Stimulated activated CD4-positive, alpha-beta T cell treated with anti-CD3 and anti-CD28 coated beads, Interleukin-12 subunit alpha, Interleukin-12 subunit beta, amount 100 ng/mL, for 48 hours (primary cell): Measurements from ENCODE around the gene MZF1.
"Not testable (repeated sequence)": the region's sequence is repeated elsewhere in the genome, so short reads cannot be mapped to it uniquely, and the experiment has no call there.

Experiments used
- DNase-seq, 3 donors: peaks; one replicate each; pipeline ENCODE4 v3.0.0-alpha.2; 2020; ENCODE audit warnings: low read depth in 2 of 3, low spot score in 1 of 3

Gene MZF1

DNA sequence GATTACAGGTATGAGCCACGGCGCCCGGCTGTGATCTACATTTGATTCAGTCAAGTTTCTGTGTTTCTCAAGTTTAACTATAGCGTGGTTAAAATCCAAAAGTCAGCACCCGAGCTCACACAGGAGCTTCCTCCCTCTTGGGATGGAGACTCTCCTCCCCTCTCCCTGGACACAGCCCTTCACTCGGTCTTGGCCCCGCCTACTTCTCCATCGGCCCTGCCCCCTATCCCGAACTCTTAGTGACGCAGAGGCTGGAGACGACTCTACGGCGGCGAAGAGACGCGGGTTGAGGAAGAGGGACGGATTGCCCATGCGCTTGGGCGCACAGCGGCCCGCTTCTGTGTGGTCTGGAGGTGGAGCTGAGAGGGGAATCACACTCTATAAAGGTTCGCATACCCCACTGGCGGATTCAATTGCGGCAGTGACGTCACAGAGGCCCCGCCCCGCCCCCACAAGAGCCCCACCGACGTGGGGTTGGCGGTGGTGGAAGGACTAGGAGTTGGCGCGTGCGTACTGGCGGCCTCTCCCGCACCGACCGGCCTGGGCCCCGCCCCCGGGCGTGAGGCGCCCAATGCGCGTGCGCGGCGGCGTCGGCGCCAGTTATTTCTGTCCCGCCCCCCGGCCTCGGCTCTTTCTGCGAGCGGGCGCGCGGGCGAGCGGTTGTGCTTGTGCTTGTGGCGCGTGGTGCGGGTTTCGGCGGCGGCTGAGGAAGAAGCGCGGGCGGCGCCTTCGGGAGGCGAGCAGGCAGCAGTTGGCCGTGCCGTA, 29.1 kb downstream of the MZF1 start, which contains the start of gene TRIM28:
Gene TRIM28 (plus strand): TSS at position 239 of the 765 bp plus-strand sequence. CDS start 694 bp downstream, outside the sequence.
- peak; percentile 100 for DNase-seq

DNA sequence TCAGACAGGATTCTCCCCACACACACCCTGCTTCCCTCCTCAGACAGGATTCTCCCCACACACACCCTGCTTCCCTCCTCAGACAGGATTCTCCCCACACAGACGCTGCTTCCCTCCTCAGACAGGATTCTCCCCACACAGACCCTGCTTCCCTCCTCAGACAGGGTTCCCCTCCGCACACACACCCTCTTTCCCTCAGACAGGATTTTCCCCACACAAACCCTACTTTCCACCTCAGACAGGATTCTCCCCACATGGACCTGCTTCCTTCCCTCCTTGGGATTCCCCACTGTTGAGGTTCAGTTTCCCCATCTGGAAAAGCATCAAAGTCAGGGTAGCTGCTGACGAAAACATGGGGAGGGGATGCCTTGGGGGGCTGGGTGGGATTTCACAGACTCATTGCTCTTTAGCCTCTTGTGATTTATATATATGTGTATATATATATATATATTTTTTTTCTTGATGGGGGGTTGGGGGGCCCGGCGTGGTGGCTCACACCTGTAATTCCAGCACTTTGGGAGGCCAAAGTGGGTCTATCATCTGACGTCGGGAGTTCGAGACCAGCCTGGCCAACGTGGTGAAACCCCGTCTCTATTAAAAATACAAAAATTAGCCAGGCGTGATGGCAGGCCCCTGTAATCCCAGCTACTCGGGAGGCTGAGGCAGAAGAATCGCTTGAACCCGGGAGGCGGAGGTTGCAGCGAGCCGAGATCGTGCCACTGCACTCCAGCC, 30.3 kb downstream of the MZF1 start:
- not testable (repeated sequence) for DNase-seq

- not testable (repeated sequence) for DNase-seq
Measured at GRCh38 chr19:58539169-58539559, 34.0 kb downstream of the MZF1 start.

DNA sequence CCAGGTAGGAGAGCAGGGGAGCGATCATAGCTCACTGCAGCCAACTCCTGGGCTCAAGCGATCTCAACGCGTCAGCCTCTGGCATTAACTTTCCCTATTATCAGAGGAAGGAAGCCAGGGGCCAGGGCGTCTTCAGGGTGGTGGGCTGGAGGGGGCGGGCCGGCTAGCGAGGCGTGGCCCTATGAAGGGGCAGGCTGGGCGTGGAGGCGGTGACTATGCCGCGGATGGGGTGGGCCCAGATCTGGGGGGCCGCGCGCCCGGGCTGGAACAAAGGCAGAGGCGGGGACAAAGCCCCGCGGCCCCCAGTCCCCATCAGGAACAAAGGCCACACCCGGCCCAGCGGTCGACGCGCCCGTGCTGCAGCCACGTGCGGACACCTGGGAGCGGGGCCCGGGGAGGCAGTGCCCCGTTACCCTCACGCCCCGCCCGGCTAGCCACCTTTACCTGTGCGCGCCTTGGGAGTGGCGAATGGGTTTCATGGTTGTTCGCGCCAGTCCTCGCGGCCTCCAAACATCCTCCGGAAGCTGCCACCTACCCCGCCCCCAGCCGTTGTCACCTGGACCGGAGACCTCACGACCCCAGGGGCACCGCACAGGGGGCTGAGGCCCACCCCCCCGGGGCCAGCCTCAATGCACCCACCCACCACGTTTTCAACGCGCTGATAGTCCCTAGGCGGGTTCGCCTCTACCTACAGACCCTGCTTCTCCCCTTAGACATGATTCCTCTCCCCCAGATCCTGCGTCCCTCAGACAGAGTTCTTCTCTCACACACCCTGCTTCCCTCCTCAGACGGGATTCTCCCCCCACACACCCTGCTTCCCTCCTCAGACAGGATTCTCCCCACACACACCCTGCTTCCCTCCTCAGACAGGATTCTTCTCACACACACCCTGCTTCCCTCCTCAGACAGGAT, 34.6 kb downstream of the MZF1 start:
- no peak for DNase-seq

GRCh38 chr19:58536852-58537798, 36.0 kb downstream of the MZF1 start:
- DNase-seq = no peak

GRCh38 chr19:58535857-58536256, 37.3 kb downstream of the MZF1 start:
- DNase-seq = no peak

DNA sequence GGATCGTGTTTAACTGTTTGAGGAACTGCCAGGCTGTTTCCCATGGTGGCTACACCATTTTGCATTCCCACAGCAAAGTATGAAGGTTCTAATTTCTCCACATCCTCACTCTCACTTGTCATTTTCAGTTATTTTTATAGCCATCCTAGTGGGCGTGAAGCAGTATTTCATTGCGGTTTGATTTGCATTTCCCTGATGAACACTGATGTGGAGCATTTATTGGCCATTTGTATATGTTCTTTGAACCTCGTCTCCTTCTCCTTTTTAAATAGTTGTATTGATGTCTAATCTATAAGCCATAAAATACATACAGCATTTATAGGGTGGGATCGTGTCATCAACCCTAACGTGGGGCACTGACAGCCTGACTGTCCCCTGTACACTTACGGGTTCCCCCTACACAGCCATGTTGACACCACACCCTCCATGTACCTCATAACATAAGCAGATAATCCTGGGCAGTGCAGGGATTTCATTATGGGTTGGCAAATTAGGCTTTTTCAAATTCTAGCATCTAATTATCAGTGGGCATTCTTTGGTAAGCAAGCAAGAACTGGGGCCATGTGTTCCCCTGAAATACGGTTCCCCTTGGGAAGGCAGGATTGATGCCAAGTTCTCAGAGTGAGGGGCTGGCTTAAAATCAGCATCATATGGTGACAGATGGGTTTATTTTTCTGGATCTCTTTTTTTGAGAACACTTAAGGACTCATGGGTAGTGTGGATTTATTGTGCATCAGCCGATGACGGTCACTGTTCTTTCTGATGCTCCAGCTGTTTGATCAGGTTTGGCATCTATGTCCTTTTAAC, 41.9 kb downstream of the MZF1 start:
- no peak for DNase-seq

DNA sequence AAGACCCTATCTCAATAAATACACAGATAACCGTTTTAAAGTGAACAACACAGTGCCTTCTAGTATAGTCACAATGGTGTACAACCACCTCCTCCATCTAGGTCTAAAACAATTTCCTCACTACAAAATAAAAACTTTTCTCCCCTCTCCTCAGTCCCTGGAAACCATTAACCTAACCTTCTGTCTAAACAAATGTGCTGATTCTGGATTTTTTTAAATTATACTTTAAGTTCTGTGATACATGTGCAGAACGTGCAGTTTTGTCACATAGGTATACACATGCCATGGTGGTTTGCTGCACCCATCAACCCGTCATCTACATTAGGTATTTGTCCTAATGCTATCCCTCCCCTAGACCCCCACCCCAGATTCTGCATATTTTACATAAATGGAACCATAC, 43.7 kb downstream of the MZF1 start:
- no peak for DNase-seq

DNA sequence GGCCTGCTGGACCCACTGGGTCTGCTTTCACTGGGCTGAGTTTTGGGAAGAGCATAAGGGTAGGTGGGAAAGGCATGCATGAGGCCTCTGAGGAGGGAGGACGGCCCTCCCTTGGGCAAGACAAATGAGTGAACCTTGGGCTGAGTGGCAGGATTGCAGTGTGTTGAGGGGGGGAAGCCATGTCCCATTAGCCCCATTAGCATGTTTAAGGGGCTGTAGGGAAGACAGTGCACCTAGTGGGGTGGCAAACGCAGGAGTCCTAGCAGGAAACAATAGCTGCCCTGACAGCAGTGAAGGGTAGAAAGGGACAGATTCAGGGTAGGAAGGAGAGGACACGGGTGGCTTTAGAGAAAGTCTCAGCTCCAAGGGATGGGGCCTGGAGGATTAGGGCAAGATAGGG, 50.4 kb downstream of the MZF1 start:
- DNase-seq = no peak

- no peak for DNase-seq
Measured at GRCh38 chr19:58521651-58522050, 51.5 kb downstream of the MZF1 start.

DNA sequence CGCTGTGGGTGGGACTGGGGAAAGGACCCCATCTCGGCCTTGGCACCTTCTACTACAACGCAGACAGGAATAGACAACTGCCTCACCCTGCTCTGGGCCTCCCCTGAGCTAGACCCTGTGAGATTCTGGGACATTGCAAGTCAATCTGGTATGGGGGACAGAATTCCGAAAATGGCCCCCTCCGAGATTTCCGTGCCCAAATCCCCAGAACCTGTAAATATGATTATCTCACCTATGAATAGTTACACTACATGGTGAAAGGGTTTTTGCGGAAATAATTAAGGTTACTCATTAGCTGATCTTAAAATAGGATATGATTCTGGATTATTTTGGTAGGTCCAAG, 52.9 kb downstream of the MZF1 start:
- no peak for DNase-seq

DNA sequence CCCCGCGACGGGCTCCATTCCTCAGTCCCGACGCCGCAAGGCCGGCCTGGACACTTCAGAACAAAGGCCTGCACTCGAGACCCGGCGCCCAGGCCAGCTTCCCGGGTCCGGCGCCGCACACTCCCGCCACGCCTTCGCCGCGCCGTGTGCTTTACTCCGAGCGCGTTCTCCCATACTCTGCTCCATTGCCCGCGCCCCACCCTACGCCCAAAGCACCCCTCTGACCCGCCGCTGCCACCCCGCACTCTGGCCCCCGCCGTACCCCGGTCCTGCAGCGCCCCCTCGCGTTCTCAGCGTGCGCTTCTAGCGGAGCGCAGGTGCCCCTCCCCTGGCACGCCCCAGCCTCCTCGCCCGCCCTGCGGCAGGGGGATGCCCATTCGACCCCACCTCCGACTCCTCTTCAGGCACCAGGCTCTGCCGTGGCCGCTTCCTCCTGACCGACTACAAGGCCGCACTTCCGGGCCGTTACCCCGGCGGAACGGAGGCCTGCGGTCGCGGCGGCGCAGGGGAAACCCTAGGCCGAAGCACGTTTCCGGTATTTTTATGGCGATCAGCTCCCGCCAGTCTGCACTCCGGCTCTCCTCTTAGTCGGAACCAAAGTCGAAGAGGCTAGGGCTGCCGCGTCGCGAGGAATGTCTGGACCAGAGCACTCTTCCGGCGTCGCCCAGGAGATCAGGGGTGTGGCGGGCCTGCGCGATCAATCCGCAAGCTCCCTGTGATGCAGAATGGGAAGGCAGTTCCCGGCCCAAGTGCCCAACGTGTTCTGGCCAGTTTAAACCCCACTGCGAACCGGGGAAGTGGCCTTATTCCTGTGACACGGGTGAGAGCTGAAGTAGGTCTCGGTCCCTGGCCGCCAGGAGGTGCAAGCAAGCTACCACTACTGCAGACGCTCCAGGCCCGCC, 53.5 kb downstream of the MZF1 start, which contains the start of gene ZBTB45:
Gene ZBTB45 (minus strand): TSS at position 456 of the 902 bp plus-strand sequence. CDS start 2,137 bp downstream, outside the sequence.
- DNase-seq = peak; percentile 88 to 93 (median 88)

GRCh38 chr19:58519087-58519354, 54.1 kb downstream of the MZF1 start:
- peak in 1 of 3 donors; percentile 51 for DNase-seq

DNA sequence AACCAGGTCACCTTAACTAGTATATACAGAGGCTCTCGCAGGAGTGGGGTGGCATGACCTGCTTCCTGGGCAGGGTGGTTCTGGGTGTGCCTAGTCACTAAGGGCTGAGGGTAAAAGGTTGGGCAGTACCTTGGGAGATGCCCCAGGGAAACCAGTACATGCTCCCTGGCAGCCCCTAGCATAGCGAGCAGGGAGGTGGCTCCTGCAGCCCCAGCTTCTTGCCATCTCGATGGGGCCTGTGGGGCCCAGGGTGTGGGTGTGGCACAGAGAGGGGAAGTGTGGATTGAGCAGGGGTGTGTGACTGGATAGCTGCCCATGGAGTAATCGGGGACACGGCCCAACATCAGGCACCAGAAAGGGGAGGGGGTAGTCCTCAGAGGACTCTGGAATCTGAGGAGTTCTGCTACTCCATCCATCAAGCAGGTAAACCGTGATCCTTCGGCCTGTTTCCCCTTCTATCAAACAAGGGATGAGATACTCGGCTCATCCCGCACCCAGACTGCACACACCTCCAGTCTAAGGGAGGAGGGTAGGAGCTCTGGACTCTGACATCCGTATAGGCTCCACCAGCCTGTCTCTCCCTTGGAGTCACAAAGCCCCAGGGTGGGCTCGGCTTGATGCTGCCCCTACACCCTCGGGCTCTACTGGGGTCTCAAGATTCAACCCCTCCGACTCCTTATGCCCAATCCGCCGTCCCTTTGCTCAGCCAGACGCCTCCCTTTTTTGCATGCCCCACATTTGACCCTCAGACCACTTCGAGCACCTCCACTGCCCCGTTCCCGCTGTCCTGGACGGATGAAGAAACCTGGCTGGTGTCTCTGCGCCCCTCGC, 54.7 kb downstream of the MZF1 start:
- DNase-seq = no peak

GRCh38 chr19:58516964-58517833, 55.9 kb downstream of the MZF1 start:
- DNase-seq = no peak

DNA sequence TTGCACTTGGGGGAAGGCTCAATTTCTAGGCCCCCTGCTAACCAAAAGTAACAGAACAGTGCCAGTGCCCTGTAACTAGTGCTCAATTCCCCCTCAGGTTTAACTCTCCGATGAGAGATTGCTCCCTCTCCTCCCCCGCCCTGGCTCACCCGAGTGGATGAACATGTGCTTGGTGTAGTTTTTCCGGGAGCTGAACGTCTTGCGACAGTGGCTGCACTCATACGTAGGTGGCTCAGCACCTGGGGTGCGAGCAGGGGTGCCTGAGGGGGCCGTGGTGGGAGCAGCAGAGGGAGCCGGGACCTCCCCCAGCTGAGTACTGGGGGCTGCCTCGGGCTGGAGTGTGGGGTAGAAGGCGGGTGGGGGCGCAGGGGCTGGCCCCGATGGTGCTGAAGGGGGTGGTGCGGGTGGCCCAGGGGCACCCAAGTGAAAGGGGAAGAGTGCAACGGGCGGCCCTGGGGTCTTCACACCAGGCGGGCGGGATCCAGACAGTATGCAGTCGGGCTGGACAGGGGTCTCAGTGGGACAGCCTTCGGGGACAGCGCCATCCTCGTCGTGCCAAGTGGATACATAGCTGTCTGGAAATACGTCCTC, 56.8 kb downstream of the MZF1 start:
- DNase-seq = no peak
